Measurements from ENCODE around the gene ZNF516.

Gene ZNF516

DNA sequence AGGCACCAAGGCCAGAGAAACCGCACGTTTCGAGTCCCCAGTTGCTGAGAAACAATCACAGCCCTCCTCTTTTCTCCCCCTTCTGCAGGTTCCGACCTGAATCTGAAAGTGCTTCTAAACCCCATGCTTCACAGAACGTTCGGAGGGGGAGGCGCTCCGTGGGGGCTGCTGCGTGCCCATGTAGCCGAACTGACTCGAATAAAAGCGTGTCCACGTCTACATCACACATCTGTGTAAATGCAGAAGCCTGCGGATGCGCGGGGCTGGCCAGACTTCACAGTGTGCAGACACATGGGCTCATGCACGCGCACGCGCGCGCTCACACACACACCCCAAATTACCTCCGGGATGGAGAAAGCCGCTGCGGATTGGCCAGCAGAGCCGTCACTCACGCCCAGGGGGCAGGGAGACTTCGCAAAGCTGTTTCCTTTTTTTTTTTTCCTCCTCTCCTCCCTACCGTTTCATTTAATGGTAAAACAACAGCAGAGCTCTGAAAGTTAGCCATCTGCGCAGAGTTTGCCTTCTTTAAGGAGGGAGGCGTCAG is 2.3 kb downstream of the ZNF516 start:
- Histone ChIP-seq H3K27ac (peak overlapping the region; percentile 96), H3K4me3 (ENCODE audit: low read depth in 1 of 2, low read length in 1 of 2) (peak overlapping the region; percentile 89 to 95), H3K4me1 (ENCODE audit: control insufficient read depth in 1 of 2, insufficient read depth in 1 of 2, low read depth in 1 of 2, low read length in 1 of 2) (peaks cover 57 to 63% of the 10 kb centered on the region in 2 experiments), H3K9me3 (no peaks in the 10 kb centered on the region), H3K36me3 (no peaks in the 10 kb centered on the region), H3K27me3 (no peaks in the 10 kb centered on the region)
- TF ChIP-seq, protein P1, sequence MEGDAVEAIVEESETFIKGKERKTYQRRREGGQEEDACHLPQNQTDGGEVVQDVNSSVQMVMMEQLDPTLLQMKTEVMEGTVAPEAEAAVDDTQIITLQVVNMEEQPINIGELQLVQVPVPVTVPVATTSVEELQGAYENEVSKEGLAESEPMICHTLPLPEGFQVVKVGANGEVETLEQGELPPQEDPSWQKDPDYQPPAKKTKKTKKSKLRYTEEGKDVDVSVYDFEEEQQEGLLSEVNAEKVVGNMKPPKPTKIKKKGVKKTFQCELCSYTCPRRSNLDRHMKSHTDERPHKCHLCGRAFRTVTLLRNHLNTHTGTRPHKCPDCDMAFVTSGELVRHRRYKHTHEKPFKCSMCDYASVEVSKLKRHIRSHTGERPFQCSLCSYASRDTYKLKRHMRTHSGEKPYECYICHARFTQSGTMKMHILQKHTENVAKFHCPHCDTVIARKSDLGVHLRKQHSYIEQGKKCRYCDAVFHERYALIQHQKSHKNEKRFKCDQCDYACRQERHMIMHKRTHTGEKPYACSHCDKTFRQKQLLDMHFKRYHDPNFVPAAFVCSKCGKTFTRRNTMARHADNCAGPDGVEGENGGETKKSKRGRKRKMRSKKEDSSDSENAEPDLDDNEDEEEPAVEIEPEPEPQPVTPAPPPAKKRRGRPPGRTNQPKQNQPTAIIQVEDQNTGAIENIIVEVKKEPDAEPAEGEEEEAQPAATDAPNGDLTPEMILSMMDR (IDR thresholded peaks at IDR 0.05): no peak

DNA sequence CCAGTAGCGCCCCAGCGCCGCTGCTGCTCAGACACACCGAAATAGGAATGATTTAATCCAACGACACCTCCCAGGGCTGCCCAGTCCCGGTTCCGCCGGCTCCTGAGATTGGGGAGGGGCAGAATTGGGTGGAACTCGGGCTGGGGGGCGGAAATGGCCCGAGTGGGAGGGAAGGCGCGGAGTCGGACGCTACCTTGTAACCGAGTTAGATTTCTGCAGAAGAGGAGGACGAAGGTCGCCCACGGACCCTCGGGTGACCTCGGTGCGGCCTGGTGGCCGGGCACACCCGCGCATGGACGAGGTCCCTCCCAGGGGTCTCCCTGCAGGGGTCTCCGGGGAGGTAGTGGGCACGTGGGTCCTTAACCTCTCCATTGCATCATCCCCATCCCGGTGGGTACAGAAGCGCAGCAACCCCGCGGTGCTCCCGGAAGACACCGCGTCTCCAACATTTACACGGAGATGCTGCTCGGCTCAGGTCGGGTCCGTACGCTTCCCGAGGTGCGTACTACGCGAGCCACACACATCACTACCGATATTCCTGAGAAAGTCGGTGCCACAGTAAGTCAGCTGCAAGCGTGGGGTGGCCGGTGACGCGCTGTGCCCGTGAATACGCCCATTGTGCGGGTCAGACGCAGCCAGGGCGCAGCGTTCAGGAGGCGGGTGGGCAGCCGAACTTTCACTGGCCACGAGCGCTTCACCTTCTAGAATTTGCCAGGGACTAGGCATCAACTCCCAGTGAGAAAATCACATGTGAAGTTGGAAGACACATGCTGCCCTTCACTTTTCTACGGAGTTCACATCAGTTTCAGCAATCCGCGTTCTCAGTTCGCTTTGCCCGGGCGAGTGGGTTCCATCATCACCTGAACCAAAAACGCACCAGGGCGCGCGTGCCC is 3.0 kb downstream of the ZNF516 start:
- Histone ChIP-seq H3K36me3 (no peaks in the 10 kb centered on the region), H3K4me1 (ENCODE audit: control insufficient read depth in 1 of 2, insufficient read depth in 1 of 2, low read depth in 1 of 2, low read length in 1 of 2) (peaks cover 60 to 63% of the 10 kb centered on the region in 2 experiments), H3K27ac (peak overlapping the region; percentile 96), H3K27me3 (no peaks in the 10 kb centered on the region), H3K9me3 (no peaks in the 10 kb centered on the region), H3K4me3 (ENCODE audit: low read depth in 1 of 2, low read length in 1 of 2) (peak overlapping the region; percentile 89 to 95)
- TF ChIP-seq, protein P1 (IDR thresholded peaks at IDR 0.05): no peak

DNA sequence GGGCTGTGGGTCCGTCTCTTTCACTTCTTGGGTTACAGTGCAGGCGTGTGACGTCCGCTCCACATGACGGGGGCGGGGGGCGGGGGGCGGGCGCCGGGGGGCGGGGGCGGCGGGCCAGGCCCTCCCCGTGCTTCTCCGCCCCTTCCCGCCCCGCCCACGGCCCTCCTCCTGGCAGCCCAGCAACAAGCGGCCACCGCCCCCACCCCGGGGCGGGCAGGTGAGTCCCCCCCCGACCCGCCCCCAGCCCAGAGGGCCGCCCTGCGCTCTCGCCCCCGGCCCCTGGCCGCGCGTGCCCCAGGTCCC is 3.6 kb downstream of the ZNF516 start:
- Histone ChIP-seq H3K27me3 (no peaks in the 10 kb centered on the region), H3K36me3 (no peaks in the 10 kb centered on the region), H3K9me3 (no peaks in the 10 kb centered on the region), H3K27ac (peak overlapping the region; percentile 96), H3K4me1 (ENCODE audit: control insufficient read depth in 1 of 2, insufficient read depth in 1 of 2, low read depth in 1 of 2, low read length in 1 of 2) (peaks cover 60 to 63% of the 10 kb centered on the region in 2 experiments), H3K4me3 (ENCODE audit: low read depth in 1 of 2, low read length in 1 of 2) (peak overlapping the region; percentile 89 to 95)
- TF ChIP-seq, protein P1 (IDR thresholded peaks at IDR 0.05): no peak

DNA sequence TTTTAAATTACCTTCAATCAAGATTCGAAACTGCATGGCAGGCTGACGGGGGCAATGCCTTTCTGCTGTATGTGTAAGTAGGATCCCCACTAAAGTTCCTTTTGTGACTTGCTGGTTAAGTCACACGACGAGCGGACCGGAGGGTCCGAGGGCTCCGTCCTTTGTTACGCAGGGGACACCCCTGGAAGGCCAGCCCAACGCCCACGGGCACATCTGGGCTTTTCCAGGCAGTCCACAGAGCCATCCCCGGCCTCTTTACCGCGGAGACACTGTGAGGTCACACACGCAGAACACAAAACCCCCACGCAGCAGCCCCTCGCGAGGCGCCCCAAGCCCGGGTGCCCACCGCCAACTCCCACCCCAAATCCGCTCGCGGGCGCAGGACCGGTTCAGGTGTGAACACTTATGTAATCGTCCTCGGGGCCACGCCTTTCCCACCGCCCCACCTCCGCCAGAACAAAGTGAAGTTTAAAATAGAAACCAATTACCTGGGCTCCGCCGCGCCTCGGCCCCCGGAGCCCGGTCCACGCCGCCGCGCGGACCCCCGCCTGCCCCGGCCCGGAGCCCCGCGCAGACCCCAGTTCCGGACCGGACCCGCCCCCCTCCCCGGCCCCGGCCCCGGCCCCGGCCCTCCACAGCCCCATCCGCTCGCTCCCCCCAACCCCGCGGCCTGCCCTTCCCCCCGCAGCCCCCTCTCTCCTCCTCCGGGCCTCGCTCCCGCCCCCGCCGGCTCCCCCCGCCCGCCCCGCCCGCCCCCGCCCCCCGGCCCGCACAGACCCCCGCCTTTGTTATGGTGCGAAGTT is 4.2 kb downstream of the ZNF516 start:
- TF ChIP-seq, protein P1 (IDR thresholded peaks at IDR 0.05): no peak
- H3K4me1 ChIP-seq (ENCODE audit: control insufficient read depth in 1 of 2, insufficient read depth in 1 of 2, low read depth in 1 of 2, low read length in 1 of 2): peaks cover 61 to 69% of the 10 kb centered on the region in 2 experiments
- peak overlapping the region; percentile 71 to 89 for H3K4me3 ChIP-seq (ENCODE audit: low read depth in 1 of 2, low read length in 1 of 2)
- H3K27me3 ChIP-seq: no peaks in the 10 kb centered on the region
- no peaks in the 10 kb centered on the region for H3K36me3 ChIP-seq
- H3K27ac ChIP-seq: peak overlapping the region; percentile 96
- no peaks in the 10 kb centered on the region for H3K9me3 ChIP-seq

DNA sequence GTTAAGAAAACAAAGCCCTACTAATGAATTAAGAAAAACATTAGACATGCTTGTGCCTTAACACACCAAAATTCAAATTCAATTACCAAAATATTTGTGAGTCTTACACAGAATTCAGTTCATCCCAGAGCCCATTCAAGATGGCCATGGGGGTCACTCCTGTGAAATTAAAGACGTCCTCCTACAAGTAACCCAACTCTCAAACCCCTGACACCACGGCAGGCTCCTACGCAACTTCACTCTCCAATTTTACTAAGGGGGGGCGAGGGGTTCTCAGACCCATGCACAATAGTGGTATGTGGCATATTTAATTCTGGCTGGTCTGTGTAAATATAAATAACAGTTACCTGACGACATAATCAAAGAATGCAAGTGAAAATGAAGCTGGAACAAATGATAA is 5.0 kb downstream of the ZNF516 start:
- peak overlapping the region; percentile 71 to 89 for H3K4me3 ChIP-seq (ENCODE audit: low read depth in 1 of 2, low read length in 1 of 2)
- H3K9me3 ChIP-seq: no peaks in the 10 kb centered on the region
- TF ChIP-seq, protein P1 (IDR thresholded peaks at IDR 0.05): no peak
- no peaks in the 10 kb centered on the region for H3K36me3 ChIP-seq
- H3K4me1 ChIP-seq (ENCODE audit: control insufficient read depth in 1 of 2, insufficient read depth in 1 of 2, low read depth in 1 of 2, low read length in 1 of 2): peaks cover 69 to 77% of the 10 kb centered on the region in 2 experiments
- no peaks in the 10 kb centered on the region for H3K27me3 ChIP-seq
- peak overlapping the region; percentile 96 for H3K27ac ChIP-seq

All from neutrophil (primary cell).